ENCODE results near the gene PPP1R12B.

GRCh38 chr1:202329891-202330290 lies 18.6 kb upstream of the PPP1R12B start:
- TF ChIP-seq EP300 (IDR thresholded peaks at IDR 0.05) = no peak
- TF ChIP-seq CTCF (IDR thresholded peaks at IDR 0.05) = no peak
- no peak for TF ChIP-seq POLR2A (IDR thresholded peaks at IDR 0.05)

All from ovary (tissue), 3 donors.